Lower leg skin (tissue), 4 donors: ENCODE measurements around the gene FOXO6. TPM values are rescaled to one million over a fixed set of nuclear protein-coding genes. Genes with fewer than 3 reads are reported as not detected.
A peak's percentile ranks its signal among the peaks of the same experiment; 100 is the strongest.

Source experiments
- DNase-seq, 2 donors: peaks; one replicate each; pipeline ENCODE4 v3.0.0-alpha.2; 2019; ENCODE audit warnings: low spot score in 2 of 2
- H3K4me3 ChIP-seq: fragments of 200-600 bp; sonication (generic); 2 replicates; pipeline ENCODE4 v1.5.1; 2017; ENCODE audit warnings: mild to moderate bottlenecking, low read depth; ENCODE audit not compliant: poor library complexity, severe bottlenecking
- CTCF ChIP-seq, 3 donors: fragments of 450-650 bp; IDR thresholded peaks; one replicate each; pipeline ENCODE4 v1.5.1; 2016; ENCODE audit warnings: antibody characterized with exemption in 3 of 3, mild to moderate bottlenecking in 3 of 3, moderate library complexity in 2 of 3
- POLR2A ChIP-seq, 2 donors: fragments of 450-650 bp; IDR thresholded peaks; one replicate each; pipeline ENCODE4 v1.6.1; 2016 to 2017; ENCODE audit warnings: antibody characterized with exemption in 2 of 2, mild to moderate bottlenecking in 1 of 2, moderate library complexity in 1 of 2
- WGBS, 2 donors: methylation state at CpG; one replicate each; pipeline ENCODE4 v1.1.5; 2018; 5-methylcytosine and 5-hydroxymethylcytosine counted together
- intact Hi-C: fragments of 100-400 bp; cut with DNase I; formaldehyde crosslinking; loops from one replicate; pipeline ENCODE4 v1.15.0; 2023; ENCODE audit warnings: low total_unique reads
- total RNA-seq, 4 donors: library from RNA; depleted of rRNA; stranded (reverse); fragments of >200 nt; gene quantifications; one replicate each; pipeline ENCODE4 v1.1.0, GENCODE V29; 2016

The FOXO6 gene
- total RNA-seq, 4 donors from 2014 or later = 0.15 to 3.5 (median 1.5) TPM

- peak in 1 of 2 donors; percentile 82 for DNase-seq
- H3K4me3 ChIP-seq = no peak overlapping the region
- intact Hi-C loops = no loop called here
- no peak for TF ChIP-seq POLR2A (IDR thresholded peaks at IDR 0.05)
- 25 to 35% methylated on average over 15 of the region's 15 CpGs for WGBS, 2 donors
Observed at GRCh38 chr1:41341772-41342562, 19.3 kb upstream of the FOXO6 start.

- no peak overlapping the region for H3K4me3 ChIP-seq
- intact Hi-C loops = no loop called here
- 65 to 77% methylated on average over 5 of the region's 5 CpGs for WGBS, 2 donors
- TF ChIP-seq POLR2A (IDR thresholded peaks at IDR 0.05) = no peak
- TF ChIP-seq CTCF (IDR thresholded peaks at IDR 0.05) = no peak
- DNase-seq = peak in 1 of 2 donors; percentile 57
Observed at GRCh38 chr1:41342774-41343355, 18.4 kb upstream of the FOXO6 start.

- DNase-seq = peak in 1 of 2 donors; percentile 78
- WGBS, 2 donors = 84 to 90% methylated on average over 17 of the region's 17 CpGs
- H3K4me3 ChIP-seq = no peak overlapping the region
- TF ChIP-seq CTCF (IDR thresholded peaks at IDR 0.05) (no peak), POLR2A (IDR thresholded peaks at IDR 0.05) (no peak)
- intact Hi-C loops = no loop called here
Observed at GRCh38 chr1:41343790-41344699, 17.2 kb upstream of the FOXO6 start.

GRCh38 chr1:41344708-41345159, 16.5 kb upstream of the FOXO6 start:
- 87 to 96% methylated on average over 5 of the region's 5 CpGs for WGBS, 2 donors
- intact Hi-C loops = no loop called here
- no peak for TF ChIP-seq POLR2A (IDR thresholded peaks at IDR 0.05)
- no peak for TF ChIP-seq CTCF (IDR thresholded peaks at IDR 0.05)
- no peak overlapping the region for H3K4me3 ChIP-seq
- DNase-seq = no peak

- H3K4me3 ChIP-seq = no peak overlapping the region
- intact Hi-C loops = no loop called here
- 71 to 84% methylated on average over 4 of the region's 4 CpGs for WGBS, 2 donors
- TF ChIP-seq CTCF (IDR thresholded peaks at IDR 0.05) (no peak), POLR2A (IDR thresholded peaks at IDR 0.05) (no peak)
- peak in 1 of 2 donors; percentile 68 for DNase-seq
Observed at GRCh38 chr1:41345434-41346075, 15.7 kb upstream of the FOXO6 start.
